Fibroblast of skin of abdomen (primary cell): ENCODE data around the gene ACKR3.

Experiments used
- DNase-seq: peaks from one replicate; pipeline ENCODE4 v3.0.0-alpha.2; 2013

The ACKR3 gene

DNA sequence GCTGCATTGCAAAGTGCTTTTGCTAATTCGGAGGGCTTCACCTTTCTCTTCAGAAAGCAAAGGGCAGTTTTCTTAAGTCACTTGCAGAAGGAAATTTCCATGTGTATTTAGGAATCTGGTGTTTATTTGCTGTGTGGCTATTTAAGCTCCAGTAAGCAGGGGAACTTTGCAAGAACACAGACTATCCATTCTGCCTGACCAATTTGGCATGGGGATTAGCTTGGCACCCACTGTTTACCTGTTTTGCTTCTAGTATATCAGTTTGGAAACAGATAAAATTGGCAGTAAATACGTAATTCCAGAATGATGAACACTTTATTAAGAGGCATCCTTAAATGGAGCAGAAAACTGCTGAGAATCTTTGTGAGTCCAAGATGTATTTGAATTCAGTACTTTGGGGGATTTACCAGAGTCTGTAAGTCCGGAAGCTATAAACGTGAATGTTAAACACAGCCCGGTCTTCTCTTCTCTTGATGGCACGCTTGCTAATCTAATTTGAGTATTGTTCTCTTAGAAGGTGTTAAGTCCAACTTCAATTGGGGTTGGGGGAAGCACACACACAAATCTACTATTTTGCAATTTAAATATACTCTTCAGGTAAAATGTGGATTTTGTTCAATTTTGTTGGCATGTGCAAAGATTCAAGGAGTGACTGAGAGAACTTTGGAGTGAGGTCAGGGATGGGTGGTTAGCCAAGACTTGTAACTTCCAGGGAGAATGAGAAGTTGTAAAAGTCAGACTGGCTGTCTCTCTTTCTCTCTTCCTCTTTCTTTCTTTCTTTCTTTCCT lies 650 bp downstream of the ACKR3 start:
- no peak for DNase-seq

- no peak for DNase-seq
Measured at GRCh38 chr2:236571145-236571544, 1.5 kb downstream of the ACKR3 start.

- no peak for DNase-seq
Measured at GRCh38 chr2:236572482-236572881, 2.9 kb downstream of the ACKR3 start.

DNA sequence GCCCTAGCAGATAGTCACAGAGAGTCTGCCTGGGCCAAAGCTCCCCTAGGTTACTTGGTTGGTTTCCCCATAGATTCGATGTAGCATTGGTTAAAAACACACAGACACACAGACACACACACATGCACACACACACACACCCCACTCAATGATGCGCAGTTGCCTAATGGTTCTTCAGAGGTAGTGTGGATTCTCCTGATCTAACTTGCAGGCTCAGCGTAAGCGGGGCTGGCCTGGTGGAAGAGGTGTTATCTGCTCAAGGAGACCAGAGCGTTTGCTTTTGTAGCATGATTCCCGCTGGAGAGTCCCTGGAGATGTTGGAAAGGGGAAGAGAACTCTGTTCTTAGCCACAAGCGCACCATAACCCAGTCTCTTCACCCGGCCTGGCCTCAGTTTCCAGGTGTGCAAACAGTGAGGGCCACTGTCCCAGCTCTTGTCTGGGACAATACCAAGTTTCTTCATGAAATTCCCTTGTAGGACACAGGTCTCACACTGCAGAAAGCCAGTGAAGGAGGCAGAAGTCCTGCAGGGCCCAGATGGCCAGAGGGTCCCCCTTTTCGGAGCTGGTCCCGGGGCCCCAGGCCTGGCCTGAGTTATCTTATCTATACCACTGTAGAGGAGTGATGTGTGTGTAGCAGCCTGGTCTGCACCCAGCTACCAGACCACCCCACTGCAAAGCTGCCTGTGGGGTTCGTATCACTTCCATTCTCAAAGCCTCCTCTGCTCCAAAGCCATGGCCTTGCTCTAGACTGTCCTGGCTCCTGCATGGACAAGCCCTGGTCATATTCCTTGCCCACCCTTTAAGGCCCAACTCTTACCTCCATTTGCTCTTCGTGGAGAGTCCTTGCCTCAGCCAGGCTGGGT lies 3.7 kb downstream of the ACKR3 start:
- DNase-seq: no peak

DNA sequence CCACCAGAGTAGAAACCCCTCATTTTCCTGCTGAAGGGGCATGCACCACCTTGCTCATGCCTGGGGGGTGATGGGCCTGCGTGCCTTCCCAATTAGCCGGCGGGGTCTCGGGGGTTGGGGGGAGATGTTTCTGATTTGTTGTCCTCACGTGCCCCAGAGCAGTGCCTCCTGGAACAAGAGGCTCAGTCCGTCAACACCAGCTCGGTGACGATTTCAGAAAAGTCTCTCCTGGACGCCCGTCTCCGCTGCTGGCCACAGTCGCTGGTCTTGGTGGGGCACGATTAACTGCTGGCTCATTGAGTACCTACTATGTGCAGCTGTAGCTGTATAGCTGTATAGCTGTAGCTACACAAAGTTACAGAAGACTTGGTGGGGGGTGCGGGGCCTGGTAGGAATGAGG lies 4.4 kb downstream of the ACKR3 start:
- DNase-seq: no peak

DNA sequence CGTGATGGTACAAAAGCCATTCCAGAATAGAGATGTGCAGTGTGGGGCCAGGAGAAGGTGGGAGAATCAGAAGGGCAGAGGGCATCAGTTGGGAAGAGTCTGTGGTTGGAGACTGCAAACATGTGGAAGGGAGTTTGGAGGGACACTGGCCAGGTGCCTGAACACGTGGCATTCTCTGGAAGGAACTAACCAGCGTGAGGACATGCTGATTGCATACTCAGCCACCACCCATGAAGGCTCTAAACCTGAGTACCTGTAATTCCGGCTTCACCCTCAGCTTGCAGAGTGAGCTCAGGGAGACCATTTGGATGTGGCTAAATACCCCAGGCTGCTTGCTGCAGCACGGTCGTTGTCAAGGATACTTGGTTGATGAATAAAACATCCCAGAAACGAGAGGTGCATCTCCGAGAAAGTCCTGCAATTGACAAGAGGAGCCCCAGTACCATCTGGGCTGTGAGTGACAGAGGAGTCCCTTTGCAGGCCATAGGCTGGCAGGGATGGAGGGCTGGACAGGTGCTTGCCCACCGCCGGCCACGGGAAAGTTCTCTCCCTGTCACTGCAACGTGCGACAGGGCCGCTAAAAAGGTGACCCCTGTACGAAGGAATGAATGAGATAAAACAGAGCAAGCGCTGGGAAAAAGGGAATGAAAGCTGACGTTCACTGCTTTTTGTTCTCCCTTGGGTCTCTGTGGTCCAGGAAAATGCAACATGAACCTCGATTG lies 5.0 kb downstream of the ACKR3 start:
- no peak for DNase-seq

GRCh38 chr2:236575510-236575909 lies 5.9 kb downstream of the ACKR3 start:
- DNase-seq: peak; percentile 30

GRCh38 chr2:236576087-236576486 lies 6.5 kb downstream of the ACKR3 start:
- peak; percentile 65 for DNase-seq

DNA sequence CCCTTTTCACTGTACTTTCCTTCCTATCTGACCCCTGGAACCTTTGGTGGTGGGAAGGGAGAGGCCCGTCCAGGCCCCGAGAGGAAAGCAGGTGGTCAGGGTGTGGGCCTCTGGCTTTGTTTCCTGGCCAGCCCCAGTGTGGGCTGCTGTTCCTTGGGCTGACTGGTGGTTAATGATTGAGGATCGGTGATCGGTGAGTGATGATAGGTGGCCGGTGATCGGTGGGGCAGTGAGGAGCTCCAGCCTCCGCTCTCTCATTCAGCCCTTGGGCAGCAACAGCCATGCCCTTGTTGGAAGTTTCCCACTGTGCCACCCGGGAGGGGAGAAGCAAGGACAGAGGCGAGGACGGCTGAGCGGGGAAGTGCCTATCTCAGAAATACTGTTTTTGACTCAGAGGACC lies 7.3 kb downstream of the ACKR3 start:
- DNase-seq: no peak

GRCh38 chr2:236577481-236578410 lies 8.1 kb downstream of the ACKR3 start:
- DNase-seq: no peak

DNA sequence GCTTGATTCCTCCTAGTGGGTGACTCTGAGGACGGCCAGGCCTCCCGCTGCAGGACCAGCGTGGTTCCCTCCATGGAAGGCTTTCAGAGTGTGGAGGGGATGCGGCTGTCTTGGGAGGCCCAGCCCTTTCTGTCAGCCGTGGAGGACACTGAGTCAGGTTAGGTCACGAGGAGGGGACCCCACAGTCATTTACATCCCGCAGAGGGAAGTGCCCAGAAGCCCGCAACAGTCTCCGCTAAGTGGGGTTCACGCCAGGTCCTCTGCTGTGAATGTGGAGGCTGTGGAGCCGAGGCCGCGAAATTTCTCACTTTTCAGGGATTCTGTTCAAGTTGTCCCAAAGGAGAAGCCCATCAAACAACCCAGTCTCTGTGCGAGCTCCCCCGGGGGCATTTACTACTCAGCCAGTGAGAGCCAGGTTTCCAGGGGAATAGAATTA lies 8.8 kb downstream of the ACKR3 start:
- DNase-seq: no peak

DNA sequence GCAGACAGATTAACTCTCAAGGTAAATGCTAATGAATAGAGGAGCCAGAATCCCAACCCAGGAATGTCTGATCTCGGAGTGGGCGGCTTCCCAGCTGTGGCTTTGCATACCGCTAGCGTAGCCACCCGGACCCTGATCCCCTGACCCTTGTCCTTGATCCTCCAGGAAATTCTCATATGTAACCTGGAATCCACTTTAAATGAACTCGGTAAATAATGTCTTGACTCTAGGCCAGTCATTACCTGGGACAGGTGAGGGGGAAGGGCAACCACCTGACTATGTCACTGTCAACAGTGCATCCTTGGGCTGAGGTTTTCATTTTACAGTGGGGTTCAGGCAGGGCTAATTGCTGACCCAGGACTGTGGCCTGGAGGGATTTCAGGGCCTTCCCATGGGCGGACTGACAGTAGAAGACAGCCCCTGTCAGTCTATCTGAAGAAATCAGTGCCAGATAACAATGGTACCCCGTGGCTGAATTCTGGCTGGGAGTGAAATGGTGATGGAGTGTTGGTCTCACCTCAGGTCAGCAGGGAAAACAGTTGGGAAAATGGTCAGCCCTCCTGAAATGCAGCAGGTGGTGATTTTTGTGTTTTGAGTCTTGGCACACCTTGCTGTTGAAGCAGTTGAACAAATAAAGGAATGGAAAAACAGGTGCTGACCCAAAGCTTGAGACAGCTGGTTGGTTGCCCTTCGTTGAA lies 9.6 kb downstream of the ACKR3 start:
- no peak for DNase-seq

DNA sequence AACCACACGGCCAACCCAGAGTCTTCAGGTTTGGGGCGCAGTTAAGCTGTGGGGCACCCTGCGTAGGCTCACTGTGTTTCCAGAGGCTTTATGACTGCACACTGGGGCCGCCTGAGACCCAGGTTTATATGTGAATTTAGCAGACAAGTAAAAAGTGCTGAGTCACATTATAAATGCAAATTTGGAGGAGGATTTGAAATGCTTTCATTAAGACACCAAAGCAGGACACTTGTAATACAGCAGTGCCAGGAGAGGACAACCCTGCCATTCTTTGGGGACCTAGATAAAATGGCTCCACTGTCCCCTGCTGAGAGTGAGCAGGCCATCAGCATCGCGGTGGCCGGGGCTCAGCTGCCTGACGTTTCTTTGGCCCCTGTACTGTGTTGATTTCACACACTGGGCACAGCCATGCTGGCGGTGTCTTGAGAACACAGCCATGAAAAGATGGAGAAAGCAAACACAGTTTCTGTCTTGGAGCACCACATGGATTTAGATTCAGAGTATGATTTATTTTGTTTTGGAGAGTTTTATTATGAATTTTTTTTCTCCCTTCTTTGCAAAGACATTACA lies 10.2 kb downstream of the ACKR3 start:
- no peak for DNase-seq

DNA sequence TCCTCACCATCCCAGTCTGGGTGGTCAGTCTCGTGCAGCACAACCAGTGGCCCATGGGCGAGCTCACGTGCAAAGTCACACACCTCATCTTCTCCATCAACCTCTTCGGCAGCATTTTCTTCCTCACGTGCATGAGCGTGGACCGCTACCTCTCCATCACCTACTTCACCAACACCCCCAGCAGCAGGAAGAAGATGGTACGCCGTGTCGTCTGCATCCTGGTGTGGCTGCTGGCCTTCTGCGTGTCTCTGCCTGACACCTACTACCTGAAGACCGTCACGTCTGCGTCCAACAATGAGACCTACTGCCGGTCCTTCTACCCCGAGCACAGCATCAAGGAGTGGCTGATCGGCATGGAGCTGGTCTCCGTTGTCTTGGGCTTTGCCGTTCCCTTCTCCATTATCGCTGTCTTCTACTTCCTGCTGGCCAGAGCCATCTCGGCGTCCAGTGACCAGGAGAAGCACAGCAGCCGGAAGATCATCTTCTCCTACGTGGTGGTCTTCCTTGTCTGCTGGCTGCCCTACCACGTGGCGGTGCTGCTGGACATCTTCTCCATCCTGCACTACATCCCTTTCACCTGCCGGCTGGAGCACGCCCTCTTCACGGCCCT lies 11.2 kb downstream of the ACKR3 start:
- DNase-seq: no peak

- DNase-seq: no peak
Measured at GRCh38 chr2:236581546-236581945, 11.9 kb downstream of the ACKR3 start.

DNA sequence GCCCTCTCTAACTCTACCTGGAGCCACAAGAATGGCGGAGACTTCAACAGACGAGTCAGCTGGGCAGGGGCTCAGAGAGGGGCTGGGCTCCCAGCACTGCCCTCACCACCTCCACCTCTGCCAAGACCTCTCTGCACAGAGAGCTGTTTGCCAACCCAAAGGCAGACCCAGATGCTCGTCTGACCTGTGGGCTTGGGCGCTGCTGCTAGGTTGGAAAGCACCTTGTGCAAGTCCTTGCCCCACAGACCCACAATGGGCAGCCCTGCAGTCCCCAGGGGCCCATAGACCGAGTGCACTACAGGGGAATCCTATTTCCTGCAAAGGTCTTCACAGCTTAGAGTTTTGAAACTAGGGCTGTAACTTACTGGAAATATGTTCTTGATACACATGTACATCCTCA lies 13.3 kb downstream of the ACKR3 start:
- DNase-seq: no peak

DNA sequence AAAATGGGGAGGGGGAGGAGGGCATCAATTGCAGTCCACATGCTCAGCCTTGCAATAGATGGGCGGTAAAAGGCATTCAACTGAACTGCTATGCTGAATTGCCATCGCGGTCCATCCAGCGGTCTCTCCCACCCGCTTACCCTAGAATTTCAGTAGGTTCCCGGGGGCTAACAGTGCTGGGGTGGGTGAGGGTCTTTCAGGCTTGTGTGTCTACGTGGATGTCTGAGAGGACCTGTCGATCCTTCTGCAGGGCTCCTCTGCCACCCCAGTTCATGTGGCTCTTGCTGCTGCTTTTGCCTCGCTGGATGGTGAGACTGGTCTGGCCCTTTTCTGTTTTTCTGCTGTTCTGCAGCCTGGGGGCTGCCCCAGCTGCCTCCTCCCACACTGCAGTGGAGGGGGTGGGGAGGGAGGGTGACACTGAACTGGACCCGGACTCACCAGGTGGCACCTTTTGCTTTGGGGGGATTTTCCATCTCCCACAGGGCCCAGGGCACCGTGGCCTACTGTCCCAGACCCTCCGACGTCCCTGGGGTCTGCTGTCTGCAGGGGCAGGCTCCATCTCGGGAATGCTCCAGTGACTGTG lies 14.1 kb downstream of the ACKR3 start:
- no peak for DNase-seq

GRCh38 chr2:236584521-236585384 lies 15.1 kb downstream of the ACKR3 start:
- no peak for DNase-seq

- DNase-seq: no peak
Measured at GRCh38 chr2:236585966-236586365, 16.3 kb downstream of the ACKR3 start.
